Measurements from ENCODE around the gene LRP2BP. TPM values are rescaled to one million over a fixed set of nuclear protein-coding genes. Genes with fewer than 3 reads are reported as not detected.

The LRP2BP gene
- polyA plus RNA-seq, 2 of the 4 experiments (the other 2 are of a cell fraction), result 0.23 to 0.37 TPM

- ChIA-PET POLR2A (no interaction called here), CTCF (no interaction called here)
- ATAC-seq (no peak), DNase-seq (ENCODE audit: low read depth in 1 of 2, low spot score in 1 of 2) (no peak), FAIRE-seq (no peak)
- H3K27ac ChIP-seq, result no peak overlapping the region
- H3K4me2 ChIP-seq, result no peak overlapping the region
- WGBS (ENCODE audit: missing lambda C conversion rate), result 88% methylated on average over 4 of the region's 4 CpGs
- TF ChIP-seq FOSL2 (IDR thresholded peaks at IDR 0.05) (no peak), FOSL2 (CRISPR knock-in tag; IDR thresholded peaks at IDR 0.05) (no peak), SREBF2 (IDR thresholded peaks at IDR 0.05) (no peak), CHD2 (IDR thresholded peaks at IDR 0.05; ENCODE audit: low read length, partially characterized antibody) (no peak), PHF8 (IDR thresholded peaks at IDR 0.05; ENCODE audit: borderline replicate concordance, low read depth) (no peak), RCOR1 (IDR thresholded peaks at IDR 0.05; ENCODE audit: low read depth, low read length) (no peak), CBX8 (IDR thresholded peaks at IDR 0.05) (no peak), EHF (CRISPR knock-in tag; IDR thresholded peaks at IDR 0.05) (no peak), TFCP2L1 (CRISPR knock-in tag; IDR thresholded peaks at IDR 0.05) (no peak), CHD4 (IDR thresholded peaks at IDR 0.05; ENCODE audit: borderline replicate concordance) (no peak), KDM1A (IDR thresholded peaks at IDR 0.05; ENCODE audit: low read depth) (no peak), HDAC2 (IDR thresholded peaks at IDR 0.05) (no peak), ZNF302 (CRISPR knock-in tag; IDR thresholded peaks at IDR 0.05) (no peak), POLR2AphosphoS2 (conservative IDR thresholded peaks at IDR 0.05; ENCODE audit: low read length) (no peak), HOXB13 (CRISPR knock-in tag; IDR thresholded peaks at IDR 0.05; ENCODE audit: low read depth) (no peak), JUNB (IDR thresholded peaks at IDR 0.05) (no peak), RARB (CRISPR knock-in tag; IDR thresholded peaks at IDR 0.05) (no peak)
- TF ChIP-seq, protein P1, sequence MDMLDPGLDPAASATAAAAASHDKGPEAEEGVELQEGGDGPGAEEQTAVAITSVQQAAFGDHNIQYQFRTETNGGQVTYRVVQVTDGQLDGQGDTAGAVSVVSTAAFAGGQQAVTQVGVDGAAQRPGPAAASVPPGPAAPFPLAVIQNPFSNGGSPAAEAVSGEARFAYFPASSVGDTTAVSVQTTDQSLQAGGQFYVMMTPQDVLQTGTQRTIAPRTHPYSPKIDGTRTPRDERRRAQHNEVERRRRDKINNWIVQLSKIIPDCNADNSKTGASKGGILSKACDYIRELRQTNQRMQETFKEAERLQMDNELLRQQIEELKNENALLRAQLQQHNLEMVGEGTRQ (IDR thresholded peaks at IDR 0.05), result no peak
- TF ChIP-seq, protein P2, sequence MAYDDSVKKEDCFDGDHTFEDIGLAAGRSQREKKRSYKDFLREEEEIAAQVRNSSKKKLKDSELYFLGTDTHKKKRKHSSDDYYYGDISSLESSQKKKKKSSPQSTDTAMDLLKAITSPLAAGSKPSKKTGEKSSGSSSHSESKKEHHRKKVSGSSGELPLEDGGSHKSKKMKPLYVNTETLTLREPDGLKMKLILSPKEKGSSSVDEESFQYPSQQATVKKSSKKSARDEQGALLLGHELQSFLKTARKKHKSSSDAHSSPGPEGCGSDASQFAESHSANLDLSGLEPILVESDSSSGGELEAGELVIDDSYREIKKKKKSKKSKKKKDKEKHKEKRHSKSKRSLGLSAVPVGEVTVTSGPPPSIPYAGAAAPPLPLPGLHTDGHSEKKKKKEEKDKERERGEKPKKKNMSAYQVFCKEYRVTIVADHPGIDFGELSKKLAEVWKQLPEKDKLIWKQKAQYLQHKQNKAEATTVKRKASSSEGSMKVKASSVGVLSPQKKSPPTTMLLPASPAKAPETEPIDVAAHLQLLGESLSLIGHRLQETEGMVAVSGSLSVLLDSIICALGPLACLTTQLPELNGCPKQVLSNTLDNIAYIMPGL (CRISPR knock-in tag; IDR thresholded peaks at IDR 0.05; ENCODE audit: borderline replicate concordance), result no peak
- TF ChIP-seq, protein P3, sequence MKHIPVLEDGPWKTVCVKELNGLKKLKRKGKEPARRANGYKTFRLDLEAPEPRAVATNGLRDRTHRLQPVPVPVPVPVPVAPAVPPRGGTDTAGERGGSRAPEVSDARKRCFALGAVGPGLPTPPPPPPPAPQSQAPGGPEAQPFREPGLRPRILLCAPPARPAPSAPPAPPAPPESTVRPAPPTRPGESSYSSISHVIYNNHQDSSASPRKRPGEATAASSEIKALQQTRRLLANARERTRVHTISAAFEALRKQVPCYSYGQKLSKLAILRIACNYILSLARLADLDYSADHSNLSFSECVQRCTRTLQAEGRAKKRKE (CRISPR knock-in tag; IDR thresholded peaks at IDR 0.05; ENCODE audit: low read depth), result no peak
- TF ChIP-seq, protein P4, sequence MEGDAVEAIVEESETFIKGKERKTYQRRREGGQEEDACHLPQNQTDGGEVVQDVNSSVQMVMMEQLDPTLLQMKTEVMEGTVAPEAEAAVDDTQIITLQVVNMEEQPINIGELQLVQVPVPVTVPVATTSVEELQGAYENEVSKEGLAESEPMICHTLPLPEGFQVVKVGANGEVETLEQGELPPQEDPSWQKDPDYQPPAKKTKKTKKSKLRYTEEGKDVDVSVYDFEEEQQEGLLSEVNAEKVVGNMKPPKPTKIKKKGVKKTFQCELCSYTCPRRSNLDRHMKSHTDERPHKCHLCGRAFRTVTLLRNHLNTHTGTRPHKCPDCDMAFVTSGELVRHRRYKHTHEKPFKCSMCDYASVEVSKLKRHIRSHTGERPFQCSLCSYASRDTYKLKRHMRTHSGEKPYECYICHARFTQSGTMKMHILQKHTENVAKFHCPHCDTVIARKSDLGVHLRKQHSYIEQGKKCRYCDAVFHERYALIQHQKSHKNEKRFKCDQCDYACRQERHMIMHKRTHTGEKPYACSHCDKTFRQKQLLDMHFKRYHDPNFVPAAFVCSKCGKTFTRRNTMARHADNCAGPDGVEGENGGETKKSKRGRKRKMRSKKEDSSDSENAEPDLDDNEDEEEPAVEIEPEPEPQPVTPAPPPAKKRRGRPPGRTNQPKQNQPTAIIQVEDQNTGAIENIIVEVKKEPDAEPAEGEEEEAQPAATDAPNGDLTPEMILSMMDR (IDR thresholded peaks at IDR 0.05), result no peak
- H3K9me3 ChIP-seq, result no peaks in the 10 kb centered on the region
- H3K4me3 ChIP-seq, result no peak overlapping the region
- H3K4me1 ChIP-seq, result no peaks in the 10 kb centered on the region
Measured at GRCh38 chr4:185383451-185383850, 12.3 kb downstream of the LRP2BP start.

DNA sequence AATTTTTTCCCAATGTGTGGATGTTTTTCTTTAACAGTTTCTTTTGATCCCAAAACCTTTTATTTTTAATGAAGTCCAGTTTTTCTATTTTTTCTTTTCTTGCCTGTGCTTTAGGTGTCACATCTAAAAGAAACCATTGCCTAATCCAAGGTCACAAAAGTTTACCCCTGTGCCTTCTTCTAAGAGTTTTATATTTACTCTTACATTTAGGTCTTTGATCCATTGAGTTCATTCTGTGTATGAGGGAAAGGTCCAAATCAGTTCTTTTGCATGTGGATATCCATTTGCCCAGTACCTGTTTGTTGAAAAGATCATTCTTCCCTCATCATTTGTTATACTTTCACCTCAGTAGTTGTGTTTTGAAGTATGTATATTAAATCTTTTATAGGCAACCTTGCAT lies 13.0 kb downstream of the LRP2BP start:
- POLR2A ChIA-PET, result no interaction called here
- no peak for FAIRE-seq
- Histone ChIP-seq H3K27ac (no peak overlapping the region), H3K4me2 (no peak overlapping the region), H3K4me1 (no peaks in the 10 kb centered on the region), H3K4me3 (no peak overlapping the region), H3K9me3 (no peaks in the 10 kb centered on the region)
- no peak for DNase-seq (ENCODE audit: low read depth in 1 of 2, low spot score in 1 of 2)
- no peak for ATAC-seq
- TF ChIP-seq CBX8 (IDR thresholded peaks at IDR 0.05) (no peak), HOXA7 (CRISPR knock-in tag; IDR thresholded peaks at IDR 0.05) (no peak), MYC (IDR thresholded peaks at IDR 0.05; ENCODE audit: borderline replicate concordance, low read length) (no peak)
- TF ChIP-seq, protein P2 (CRISPR knock-in tag; IDR thresholded peaks at IDR 0.05; ENCODE audit: borderline replicate concordance), result no peak
- CTCF ChIA-PET, result no interaction called here
